HTR-8/SVneo (cell line): Measurements from ENCODE around the gene PEX26.

Experiments used
- DNase-seq: peaks from one replicate; pipeline ENCODE4 v3.0.0; 2011; ENCODE audit warnings: low spot score, mixed read lengths; ENCODE audit not compliant: insufficient read length
- FAIRE-seq: peaks from 2 replicates; lab custom pipeline; 2011; peaks lifted over from hg19 to GRCh38; lab: Jason Lieb, UNC

PEX26 gene

DNA sequence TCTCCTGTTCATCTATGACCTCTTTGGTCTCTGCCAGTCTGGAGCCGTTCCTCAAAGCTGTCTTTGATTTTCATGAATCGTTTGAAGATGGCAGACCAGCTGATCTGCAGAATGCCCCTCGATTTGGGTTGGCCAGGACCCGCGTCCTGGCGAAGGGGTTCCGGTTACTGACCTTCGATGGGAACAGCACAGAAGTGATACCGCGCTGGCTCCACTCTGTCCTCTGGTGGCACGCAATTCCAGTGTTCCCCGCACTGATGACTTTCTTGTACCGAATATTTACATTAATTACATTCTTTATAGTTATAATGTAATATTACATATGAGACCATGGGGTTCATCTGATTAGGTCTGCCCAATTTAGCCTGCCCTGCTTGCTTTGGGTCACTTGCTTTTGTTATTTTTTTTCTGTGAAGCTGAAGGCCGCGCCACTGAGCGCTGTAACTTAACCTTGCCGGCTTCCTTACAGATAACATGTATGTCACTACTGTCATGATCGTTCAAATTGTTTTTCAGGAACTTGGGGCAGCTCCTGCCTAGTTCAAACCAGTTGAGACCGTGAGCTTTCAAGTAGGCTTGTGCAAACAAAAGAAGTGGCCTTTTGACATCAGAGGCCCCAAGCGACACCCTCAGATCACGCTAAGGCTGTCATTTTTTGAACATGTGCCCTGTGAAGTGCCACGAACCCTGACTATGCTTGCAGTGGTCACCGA is 68.0 kb downstream of the PEX26 start:
- FAIRE-seq = no peak

DNA sequence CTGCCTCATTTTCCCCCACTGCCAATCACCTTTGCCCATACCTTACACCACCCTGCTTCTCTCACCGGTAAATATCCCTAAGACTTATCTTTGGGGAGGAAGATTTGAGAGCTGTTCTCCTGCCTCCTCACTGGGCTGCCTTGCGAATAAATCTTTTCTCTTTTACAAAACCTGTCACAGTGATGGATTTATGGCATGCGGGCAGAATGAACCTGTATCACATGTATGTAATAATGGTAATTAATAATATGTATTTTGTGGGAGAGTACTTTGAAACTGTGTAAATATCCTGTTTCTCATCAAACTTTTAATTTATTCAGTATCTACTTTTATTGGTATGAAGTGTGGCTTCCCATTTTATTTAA is 68.6 kb downstream of the PEX26 start:
- DNase-seq = no peak
- FAIRE-seq = no peak

More for the DNA sequence above, 68.0 kb downstream of the PEX26 start:
- no peak for DNase-seq

DNA sequence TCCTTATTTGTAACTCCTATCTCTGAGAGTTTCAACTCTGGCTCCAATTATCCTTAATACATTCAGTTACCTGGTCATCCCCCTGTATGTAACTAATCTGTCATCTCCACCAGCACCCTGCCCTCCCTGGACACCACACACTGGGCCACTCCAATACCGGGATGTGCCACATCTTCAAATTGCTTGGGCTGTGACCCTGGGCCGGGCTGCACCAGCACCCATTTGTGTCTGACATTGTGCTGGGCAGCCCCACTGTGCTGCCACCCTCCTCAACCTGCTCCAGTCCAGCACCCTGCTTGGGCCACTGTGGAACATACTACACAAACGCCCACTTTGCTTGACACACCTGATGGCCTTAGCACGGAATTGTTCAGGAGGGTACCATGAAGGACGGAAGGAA is 70.0 kb downstream of the PEX26 start:
- DNase-seq = no peak

DNA sequence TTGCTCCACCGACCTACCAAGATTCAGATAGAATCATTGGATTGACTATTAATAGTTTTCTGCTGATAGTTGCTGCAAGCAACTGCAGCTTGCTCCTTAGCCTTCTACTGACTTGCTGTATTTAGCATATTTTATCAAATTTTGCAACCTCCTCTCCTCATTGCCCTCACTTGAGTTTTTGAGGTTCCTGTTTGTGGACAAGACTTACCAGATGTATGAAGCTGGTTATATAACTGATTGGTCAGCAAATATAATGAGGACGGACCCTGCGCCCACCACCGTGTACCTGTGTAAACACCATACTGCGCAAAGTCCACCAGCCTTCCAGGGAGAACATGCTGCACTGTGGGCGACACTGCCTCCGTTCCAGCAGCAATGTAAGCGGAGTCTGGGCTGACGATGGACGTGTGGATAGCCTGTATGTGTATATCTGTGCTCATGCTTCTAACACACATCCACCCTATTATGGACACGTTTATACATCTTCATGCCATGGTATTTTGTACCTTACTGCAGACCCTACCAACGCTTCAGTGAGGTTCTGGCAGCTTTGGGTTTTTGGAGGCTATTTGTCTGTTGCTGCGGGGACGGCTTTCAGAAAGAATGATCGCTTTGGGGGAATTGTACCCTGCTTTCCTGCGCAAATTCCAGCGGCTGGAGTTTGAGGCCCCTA is 70.6 kb downstream of the PEX26 start:
- DNase-seq (no peak), FAIRE-seq (no peak)

More for the DNA sequence above, 70.0 kb downstream of the PEX26 start:
- no peak for FAIRE-seq

DNA sequence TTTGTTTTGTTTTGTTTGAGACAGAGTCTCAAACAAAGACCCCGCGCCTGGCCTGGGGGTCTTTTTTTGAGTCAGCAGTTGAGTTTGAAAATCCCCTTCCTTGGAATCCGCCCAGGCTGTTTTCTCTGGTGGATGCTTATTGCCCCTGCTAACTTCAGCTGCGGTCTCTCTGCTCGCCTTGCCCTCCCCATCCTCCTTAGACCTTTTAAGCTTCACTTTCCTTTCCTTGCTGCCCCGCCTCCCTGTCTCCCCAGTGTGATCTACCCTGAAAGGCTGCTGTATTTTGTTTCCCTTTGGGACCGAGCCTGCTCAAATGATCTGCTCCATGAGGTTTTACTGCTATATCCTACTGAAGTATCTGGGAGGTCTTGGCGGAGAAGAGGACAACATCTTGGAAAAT is 74.7 kb downstream of the PEX26 start:
- no peak for DNase-seq
- no peak for FAIRE-seq

DNA sequence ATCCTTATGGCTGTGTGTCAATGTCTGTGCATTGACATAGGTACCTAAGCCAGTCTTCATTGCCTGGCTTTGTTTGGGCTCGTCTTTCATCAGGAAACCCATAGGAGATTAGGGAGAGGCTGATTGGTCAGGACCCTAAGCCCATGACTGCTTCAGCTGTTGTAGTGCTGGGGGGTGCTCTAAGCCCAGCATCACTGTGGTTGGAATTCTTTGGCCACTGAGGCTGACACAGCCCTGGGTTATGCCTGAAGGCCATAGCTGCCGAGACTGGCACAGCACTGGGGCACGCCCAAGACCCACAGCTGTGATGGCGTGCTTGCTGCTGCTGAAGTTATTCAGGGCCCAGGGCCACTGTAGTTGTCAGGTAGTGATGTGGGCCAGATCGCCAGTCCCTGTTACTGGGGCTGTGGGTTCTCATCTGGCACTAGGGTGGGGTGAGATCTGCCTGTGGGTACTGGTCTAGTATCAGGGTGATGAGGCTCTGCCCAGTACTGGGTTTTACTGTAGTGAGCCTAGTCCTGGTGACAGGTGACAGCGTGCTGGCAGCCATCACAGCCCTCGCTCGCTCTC is 77.1 kb downstream of the PEX26 start:
- no peak for DNase-seq
- no peak for FAIRE-seq
